Measurements from ENCODE around the gene C16orf89.
"Not testable (repeated sequence)": the region's sequence is repeated elsewhere in the genome, so short reads cannot be mapped to it uniquely, and the experiment has no call there.

C16orf89 gene

DNA sequence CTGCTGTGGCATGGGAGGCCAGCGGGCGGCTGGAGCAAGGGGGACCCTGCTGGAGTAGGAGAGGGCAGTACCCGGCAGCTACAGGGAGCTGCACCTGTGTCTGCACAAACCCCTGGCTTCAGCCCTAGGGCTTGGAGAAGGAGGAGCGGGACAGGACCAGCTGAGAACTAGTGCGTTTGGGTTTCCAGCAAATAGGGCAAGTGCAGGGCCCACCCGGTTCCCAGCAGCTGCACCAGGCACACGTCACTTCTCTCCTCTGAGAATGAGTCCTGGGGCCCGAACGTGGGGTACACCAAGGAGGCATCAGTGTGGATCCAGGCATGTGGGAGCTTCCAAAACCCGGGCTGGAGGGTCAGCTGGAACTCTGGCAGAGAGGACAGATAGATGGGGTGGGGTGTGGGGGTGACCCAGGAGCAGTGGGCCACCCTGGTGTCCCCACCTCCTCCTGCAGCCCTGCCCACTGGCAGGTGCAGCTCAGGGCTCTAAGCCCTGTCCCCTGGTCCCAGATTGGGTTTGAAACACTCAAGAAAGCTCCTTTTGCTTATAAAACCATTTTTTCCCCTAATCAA, 5.6 kb downstream of the C16orf89 start:
- Histone ChIP-seq H3K27ac (ENCODE audit: insufficient read depth, low read depth, low read length, poor library complexity, severe bottlenecking) (no peak overlapping the region), H3K4me3 (ENCODE audit: insufficient read depth, low read depth, low read length) (no peak overlapping the region), H3K4me1 (ENCODE audit: control insufficient read depth, insufficient read depth, low read length) (peaks cover 8% of the 10 kb centered on the region), H3K27me3 (ENCODE audit: control insufficient read depth, insufficient read depth, low read length, poor library complexity, severe bottlenecking) (no peaks in the 10 kb centered on the region), H3K36me3 (ENCODE audit: control insufficient read depth, insufficient read depth, low read length) (no peaks in the 10 kb centered on the region), H3K9me3 (ENCODE audit: control insufficient read depth, low read length) (no peaks in the 10 kb centered on the region)
- WGBS, 2 experiments: 59 to 61% methylated on average over 10 of the region's 10 CpGs

DNA sequence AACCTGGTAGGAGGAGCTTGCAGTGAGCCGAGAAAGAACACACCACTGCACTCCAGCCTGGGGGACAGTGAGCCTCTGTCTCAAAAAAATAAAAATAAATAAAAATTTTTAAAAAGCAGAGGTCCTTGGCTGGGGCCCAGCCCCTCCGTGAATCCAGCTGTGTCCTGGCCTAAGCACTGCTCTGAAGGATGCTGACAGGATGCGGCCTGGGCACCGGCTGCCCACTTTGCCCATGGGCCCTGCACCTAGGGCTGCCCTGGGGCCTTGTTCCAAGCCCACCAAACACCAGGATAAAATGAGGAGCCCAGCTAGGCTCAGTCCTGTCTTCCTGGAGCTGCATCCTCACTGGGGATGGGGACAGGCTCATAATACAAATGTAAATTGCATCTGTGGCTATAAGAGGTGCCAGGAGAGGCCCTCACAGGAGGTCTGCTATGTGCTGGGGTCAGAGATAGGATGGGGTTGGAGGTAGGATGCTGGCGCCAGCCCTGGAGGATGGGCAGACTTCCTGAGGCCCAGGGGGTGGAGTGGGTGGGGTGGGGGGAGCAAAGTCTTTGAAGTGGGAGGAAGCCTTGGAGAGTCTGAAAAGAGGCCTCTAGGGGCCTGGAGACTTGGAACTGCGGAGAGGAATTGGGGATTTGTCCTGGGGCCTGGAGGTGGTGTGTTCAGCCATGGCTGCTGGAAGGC, 6.2 kb downstream of the C16orf89 start:
- 57 to 67% methylated on average over 6 of the region's 6 CpGs for WGBS, 2 experiments
- Histone ChIP-seq H3K4me1 (ENCODE audit: control insufficient read depth, insufficient read depth, low read length) (peaks cover 8% of the 10 kb centered on the region), H3K9me3 (ENCODE audit: control insufficient read depth, low read length) (no peaks in the 10 kb centered on the region), H3K36me3 (ENCODE audit: control insufficient read depth, insufficient read depth, low read length) (no peaks in the 10 kb centered on the region), H3K27me3 (ENCODE audit: control insufficient read depth, insufficient read depth, low read length, poor library complexity, severe bottlenecking) (no peaks in the 10 kb centered on the region), H3K27ac (ENCODE audit: insufficient read depth, low read depth, low read length, poor library complexity, severe bottlenecking) (no peak overlapping the region), H3K4me3 (ENCODE audit: insufficient read depth, low read depth, low read length) (no peak overlapping the region)

DNA sequence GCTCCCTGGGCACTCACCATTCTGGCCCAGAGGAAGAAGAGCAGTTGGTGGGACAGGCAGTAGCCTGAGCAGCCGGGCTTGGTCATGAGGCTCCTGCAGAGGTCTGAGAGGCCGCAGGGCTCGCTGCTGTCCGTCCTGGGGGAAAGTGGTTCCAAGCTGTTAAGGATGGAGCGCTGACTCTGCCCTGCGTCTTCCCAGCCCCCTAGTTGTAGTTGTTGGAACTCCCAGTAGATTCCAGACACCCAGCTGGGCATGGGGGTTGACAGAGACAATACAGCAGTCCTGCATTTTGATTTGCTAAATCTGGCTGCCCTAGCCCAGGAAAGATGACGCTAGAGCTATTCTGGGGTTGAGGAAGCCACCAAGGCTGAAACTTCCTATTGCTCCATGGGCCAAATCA, 7.3 kb downstream of the C16orf89 start:
- Histone ChIP-seq H3K27me3 (ENCODE audit: control insufficient read depth, insufficient read depth, low read length, poor library complexity, severe bottlenecking) (no peaks in the 10 kb centered on the region), H3K4me1 (ENCODE audit: control insufficient read depth, insufficient read depth, low read length) (peaks cover 8% of the 10 kb centered on the region), H3K9me3 (ENCODE audit: control insufficient read depth, low read length) (no peaks in the 10 kb centered on the region), H3K27ac (ENCODE audit: insufficient read depth, low read depth, low read length, poor library complexity, severe bottlenecking) (peak overlapping the region; percentile 26), H3K4me3 (ENCODE audit: insufficient read depth, low read depth, low read length) (no peak overlapping the region), H3K36me3 (ENCODE audit: control insufficient read depth, insufficient read depth, low read length) (no peaks in the 10 kb centered on the region)
- WGBS, 2 experiments: 6 to 11% methylated on average over 7 of the region's 7 CpGs

DNA sequence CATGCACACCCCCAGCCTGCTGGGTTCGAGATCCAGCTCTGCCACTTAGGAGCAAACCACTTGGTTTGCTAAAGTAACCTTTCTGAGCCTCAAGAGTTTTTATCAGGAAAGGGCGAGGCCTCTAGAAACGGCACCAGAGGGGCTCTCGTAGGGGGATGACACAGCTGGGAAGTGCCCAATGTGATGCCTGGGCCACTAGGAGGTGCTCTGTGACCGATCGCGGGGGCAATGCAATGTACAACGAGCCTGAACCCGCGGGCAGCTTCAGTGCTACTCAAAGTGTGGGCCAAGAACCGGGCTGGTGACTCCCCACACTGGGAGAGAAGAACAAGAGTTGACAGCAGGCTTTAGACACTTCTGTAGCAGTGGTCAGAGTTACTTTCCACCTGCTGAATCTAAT, 9.4 kb downstream of the C16orf89 start:
- H3K27me3 ChIP-seq (ENCODE audit: control insufficient read depth, insufficient read depth, low read length, poor library complexity, severe bottlenecking): no peaks in the 10 kb centered on the region
- no peaks in the 10 kb centered on the region for H3K36me3 ChIP-seq (ENCODE audit: control insufficient read depth, insufficient read depth, low read length)
- WGBS, 2 experiments: 23 to 28% methylated on average over 11 of the region's 11 CpGs
- no peak overlapping the region for H3K27ac ChIP-seq (ENCODE audit: insufficient read depth, low read depth, low read length, poor library complexity, severe bottlenecking)
- peaks cover 8% of the 10 kb centered on the region for H3K4me1 ChIP-seq (ENCODE audit: control insufficient read depth, insufficient read depth, low read length)
- no peak overlapping the region for H3K4me3 ChIP-seq (ENCODE audit: insufficient read depth, low read depth, low read length)
- no peaks in the 10 kb centered on the region for H3K9me3 ChIP-seq (ENCODE audit: control insufficient read depth, low read length)

DNA sequence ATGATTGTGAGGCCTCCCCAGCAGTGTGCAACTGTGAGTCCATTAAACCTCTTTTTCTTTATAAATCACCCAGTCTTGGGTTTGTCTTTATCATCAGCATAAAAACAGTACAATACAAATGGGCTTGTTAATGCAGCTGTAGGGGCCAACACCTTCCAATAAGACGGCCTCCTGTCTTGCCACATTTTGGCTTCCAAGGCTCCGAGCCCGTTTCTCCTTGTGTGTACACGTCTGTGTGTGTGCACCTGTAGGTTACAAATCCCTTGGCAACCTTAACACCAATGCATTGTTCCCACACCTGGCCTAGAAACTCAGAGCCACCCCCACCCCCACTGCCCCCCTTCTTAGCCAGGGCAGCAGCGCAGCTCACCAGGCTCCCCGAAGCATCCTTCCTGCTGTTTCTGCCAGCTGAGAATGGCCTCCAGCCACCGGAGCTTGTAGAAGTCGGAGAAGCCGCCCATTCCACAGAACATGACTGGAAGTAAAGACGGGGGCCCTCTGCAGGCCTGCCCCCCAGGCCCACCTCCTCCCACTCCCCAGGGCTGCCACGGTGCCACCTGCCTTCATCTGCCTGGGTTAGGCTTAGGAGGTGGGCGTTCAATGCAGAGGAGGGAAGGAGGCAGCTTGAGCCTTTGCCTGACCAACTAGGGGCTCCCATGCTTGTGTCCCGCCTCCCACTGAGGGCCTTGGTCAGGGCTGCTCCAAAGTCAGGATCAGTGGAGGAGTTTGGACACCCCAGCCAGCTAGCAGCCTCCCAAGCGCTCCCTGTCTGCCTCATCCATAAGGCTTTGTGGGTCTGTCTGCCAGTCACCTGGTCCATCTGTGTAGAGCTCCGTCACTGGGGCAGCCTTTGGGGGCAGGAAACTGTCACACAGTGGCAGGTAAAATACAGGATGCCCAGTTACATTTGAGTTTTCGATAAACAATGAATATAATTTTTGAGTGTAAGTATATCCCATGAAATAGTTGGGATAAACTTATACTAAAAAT, 10.6 kb downstream of the C16orf89 start:
- no peaks in the 10 kb centered on the region for H3K36me3 ChIP-seq (ENCODE audit: control insufficient read depth, insufficient read depth, low read length)
- WGBS, 2 experiments: 92 to 94% methylated on average over 16 of the region's 16 CpGs
- H3K9me3 ChIP-seq (ENCODE audit: control insufficient read depth, low read length): no peaks in the 10 kb centered on the region
- no peak overlapping the region for H3K27ac ChIP-seq (ENCODE audit: insufficient read depth, low read depth, low read length, poor library complexity, severe bottlenecking)
- H3K27me3 ChIP-seq (ENCODE audit: control insufficient read depth, insufficient read depth, low read length, poor library complexity, severe bottlenecking): no peaks in the 10 kb centered on the region
- peaks cover 7% of the 10 kb centered on the region for H3K4me1 ChIP-seq (ENCODE audit: control insufficient read depth, insufficient read depth, low read length)
- H3K4me3 ChIP-seq (ENCODE audit: insufficient read depth, low read depth, low read length): no peak overlapping the region

DNA sequence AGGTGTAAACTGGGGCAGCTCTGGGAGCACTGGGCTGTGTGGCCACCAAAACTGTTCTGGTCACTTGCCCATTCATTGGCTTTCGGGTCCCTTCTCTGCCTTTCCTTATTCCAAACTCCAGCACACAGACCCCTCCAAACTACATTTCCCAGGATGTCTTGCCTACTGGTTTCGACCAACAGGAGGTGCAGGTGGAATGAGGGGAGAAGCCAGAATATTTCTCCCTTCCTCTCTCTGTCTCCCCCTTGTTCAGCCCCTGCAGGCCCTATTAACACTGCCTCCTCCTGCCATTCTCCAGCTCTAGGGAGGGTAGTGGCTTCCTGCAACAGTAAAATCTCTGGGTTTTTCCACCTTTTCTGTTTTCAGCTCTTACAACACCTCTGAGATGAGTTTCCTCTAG, 18.8 kb downstream of the C16orf89 start:
- no peaks in the 10 kb centered on the region for H3K4me1 ChIP-seq (ENCODE audit: control insufficient read depth, insufficient read depth, low read length)
- no peaks in the 10 kb centered on the region for H3K27me3 ChIP-seq (ENCODE audit: control insufficient read depth, insufficient read depth, low read length, poor library complexity, severe bottlenecking)
- H3K4me3 ChIP-seq (ENCODE audit: insufficient read depth, low read depth, low read length): no peak overlapping the region
- H3K27ac ChIP-seq (ENCODE audit: insufficient read depth, low read depth, low read length, poor library complexity, severe bottlenecking): no peak overlapping the region
- no peaks in the 10 kb centered on the region for H3K36me3 ChIP-seq (ENCODE audit: control insufficient read depth, insufficient read depth, low read length)
- H3K9me3 ChIP-seq (ENCODE audit: control insufficient read depth, low read length): no peaks in the 10 kb centered on the region
- WGBS, 2 experiments: 73 to 83% methylated on average over 2 of the region's 2 CpGs

DNA sequence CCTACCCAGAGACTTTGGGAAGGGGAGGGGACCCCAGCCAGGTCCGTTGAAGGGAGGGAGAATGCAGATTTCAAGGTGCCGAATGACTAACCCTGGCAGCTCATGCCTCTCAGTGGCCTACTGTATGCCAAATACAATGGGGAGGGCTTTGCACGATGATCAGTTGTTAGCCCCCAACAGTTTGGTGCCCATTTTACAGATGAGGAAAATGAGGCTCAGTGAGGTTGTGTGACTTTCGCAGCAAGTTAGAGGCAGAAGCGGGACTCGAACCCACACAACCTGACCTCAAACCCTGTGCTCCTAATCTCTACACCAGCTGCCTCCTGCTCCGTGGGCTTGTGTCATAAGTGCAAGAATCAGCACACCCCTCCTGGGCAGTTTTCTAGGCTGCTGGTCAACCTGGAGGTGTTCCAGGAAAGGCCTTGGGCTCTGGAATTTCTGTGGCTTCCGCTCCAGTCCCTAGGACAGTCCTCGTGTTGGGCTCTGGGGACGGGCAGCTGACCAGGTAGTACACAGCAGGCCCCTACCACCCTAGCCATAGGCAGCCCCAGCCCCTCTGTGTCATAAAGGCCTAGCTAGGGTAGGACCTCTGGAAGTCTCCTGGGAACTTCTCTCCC, 20.1 kb downstream of the C16orf89 start:
- Histone ChIP-seq H3K27me3 (ENCODE audit: control insufficient read depth, insufficient read depth, low read length, poor library complexity, severe bottlenecking) (no peaks in the 10 kb centered on the region), H3K36me3 (ENCODE audit: control insufficient read depth, insufficient read depth, low read length) (no peaks in the 10 kb centered on the region), H3K27ac (ENCODE audit: insufficient read depth, low read depth, low read length, poor library complexity, severe bottlenecking) (no peak overlapping the region), H3K9me3 (ENCODE audit: control insufficient read depth, low read length) (no peaks in the 10 kb centered on the region), H3K4me3 (ENCODE audit: insufficient read depth, low read depth, low read length) (no peak overlapping the region), H3K4me1 (ENCODE audit: control insufficient read depth, insufficient read depth, low read length) (no peaks in the 10 kb centered on the region)
- WGBS, 2 experiments: 89 to 92% methylated on average over 10 of the region's 10 CpGs

DNA sequence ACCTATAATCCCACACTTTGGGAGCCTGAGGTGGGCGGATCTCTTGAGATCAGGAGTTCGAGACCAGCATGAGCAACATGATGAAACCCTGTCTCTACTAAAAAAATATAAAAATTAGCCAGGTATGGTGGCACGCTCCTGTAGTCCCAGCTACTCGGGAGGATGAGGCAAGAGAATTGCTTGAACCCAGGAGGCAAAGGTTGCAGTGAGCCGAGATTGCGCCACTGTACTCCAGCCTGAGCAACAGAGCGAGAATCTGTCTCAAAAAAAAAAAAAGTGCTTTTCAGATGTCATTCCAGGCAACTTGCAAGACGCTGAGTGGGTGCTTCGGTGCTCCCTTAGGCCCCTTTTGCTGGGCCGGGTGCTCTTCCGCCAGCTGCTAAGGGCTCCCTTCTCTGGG, 21.2 kb downstream of the C16orf89 start:
- H3K36me3 ChIP-seq (ENCODE audit: control insufficient read depth, insufficient read depth, low read length); H3K4me3 ChIP-seq (ENCODE audit: insufficient read depth, low read depth, low read length); H3K27ac ChIP-seq (ENCODE audit: insufficient read depth, low read depth, low read length, poor library complexity, severe bottlenecking); H3K4me1 ChIP-seq (ENCODE audit: control insufficient read depth, insufficient read depth, low read length); H3K27me3 ChIP-seq (ENCODE audit: control insufficient read depth, insufficient read depth, low read length, poor library complexity, severe bottlenecking); H3K9me3 ChIP-seq (ENCODE audit: control insufficient read depth, low read length): not testable (repeated sequence)
- WGBS, 2 experiments: 92% methylated on average over 11 of the region's 11 CpGs

DNA sequence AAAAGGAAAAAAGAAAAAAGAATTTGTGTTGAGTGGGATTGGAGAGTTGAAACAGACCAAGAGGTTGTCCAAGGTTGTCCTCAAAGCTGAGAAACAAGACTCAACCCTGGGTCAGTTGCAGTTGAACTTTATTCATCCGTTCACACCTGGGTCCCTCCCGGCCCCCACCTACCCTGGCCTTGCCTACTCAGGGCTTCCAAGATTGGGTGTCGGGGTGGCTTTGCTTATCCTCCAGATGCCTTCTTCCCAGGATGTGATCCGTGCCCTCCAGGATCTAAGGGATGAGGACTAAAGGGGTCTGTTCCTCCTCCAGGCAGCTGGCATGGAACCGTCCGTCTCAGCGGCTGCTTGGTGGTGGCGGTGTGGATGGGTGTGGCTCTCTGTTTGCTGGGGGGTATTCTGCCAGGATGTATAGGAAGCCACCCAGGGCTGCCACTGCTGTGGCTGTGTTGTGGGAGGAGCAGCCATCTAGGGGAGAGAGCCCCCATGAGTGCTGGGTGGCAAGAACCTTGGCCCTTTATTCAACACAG, 21.7 kb downstream of the C16orf89 start:
- H3K4me1 ChIP-seq (ENCODE audit: control insufficient read depth, insufficient read depth, low read length): no peaks in the 10 kb centered on the region
- H3K27ac ChIP-seq (ENCODE audit: insufficient read depth, low read depth, low read length, poor library complexity, severe bottlenecking): no peak overlapping the region
- no peaks in the 10 kb centered on the region for H3K36me3 ChIP-seq (ENCODE audit: control insufficient read depth, insufficient read depth, low read length)
- no peaks in the 10 kb centered on the region for H3K9me3 ChIP-seq (ENCODE audit: control insufficient read depth, low read length)
- 94 to 96% methylated on average over 8 of the region's 8 CpGs for WGBS, 2 experiments
- no peak overlapping the region for H3K4me3 ChIP-seq (ENCODE audit: insufficient read depth, low read depth, low read length)
- no peaks in the 10 kb centered on the region for H3K27me3 ChIP-seq (ENCODE audit: control insufficient read depth, insufficient read depth, low read length, poor library complexity, severe bottlenecking)
